IMR-90 (cell line): ENCODE data around the gene IL31RA. TPM values are rescaled to one million over a fixed set of nuclear protein-coding genes. Genes with fewer than 3 reads are reported as not detected.

Experiments used
- ATAC-seq: fragments of 200-7000 bp; cut with Tn5 transposase; 2 replicates; pipeline ENCODE4 v1.9.1; 2020; ENCODE audit warnings: low read depth, mild to moderate bottlenecking, moderate library complexity
- BruUV-seq: library from RNA; stranded (reverse); fragments of 400-500 nt; replicated peaks from 2 replicates; lab custom pipeline; 2021; lab: Mats Ljungman, UMichigan
- CTCF ChIA-PET: fragments of 300-600 bp; formaldehyde crosslinking; extraction: SDS; loops from one replicate; lab custom pipeline; 2021; ENCODE audit warnings: antibody characterized with exemption; lab: Yijun Ruan, JAX
- POLR2A ChIA-PET: fragments of 300-600 bp; sonication (Branson Sonifier 250); formaldehyde crosslinking; loops from one replicate; lab custom pipeline; 2022; ENCODE audit warnings: antibody characterized with exemption; ENCODE audit not compliant: unreplicated experiment; lab: Charles Lee
- DNase-seq: peaks from one replicate; pipeline ENCODE4 v3.0.0; 2013
- H2AFZ ChIP-seq: replicated peaks from 2 replicates; pipeline ENCODE3; 2013; ENCODE audit warnings: low read length, mild to moderate bottlenecking; ENCODE audit not compliant: poor library complexity
- H2AK5ac ChIP-seq: 2 replicates; pipeline ENCODE4 v1.6.1; 2013; ENCODE audit warnings: low read depth, low read length, inconsistent platforms
- H2AK9ac ChIP-seq: replicated peaks from 2 replicates; pipeline ENCODE3; 2013; ENCODE audit warnings: mild to moderate bottlenecking, low read depth, low read length, moderate library complexity; ENCODE audit not compliant: poor library complexity
- H2BK120ac ChIP-seq: 2 replicates; pipeline ENCODE4 v1.6.1; 2013; ENCODE audit warnings: low read depth, low read length, inconsistent platforms
- H2BK15ac ChIP-seq: 3 replicates; pipeline ENCODE4 v1.6.1; 2013; ENCODE audit warnings: low read depth, low read length, inconsistent platforms
- H2BK20ac ChIP-seq: 2 replicates; pipeline ENCODE4 v1.6.1; 2013; ENCODE audit warnings: low read depth, mild to moderate bottlenecking, inconsistent platforms, low read length, moderate library complexity
- H2BK5ac ChIP-seq: 2 replicates; pipeline ENCODE4 v1.6.1; 2013; ENCODE audit warnings: mild to moderate bottlenecking, low read depth, low read length, inconsistent platforms; ENCODE audit not compliant: poor library complexity, severe bottlenecking
- H3K14ac ChIP-seq: replicated peaks from 2 replicates; pipeline ENCODE4 v1.6.1; 2013; ENCODE audit warnings: low read depth, low read length, inconsistent platforms
- H3K18ac ChIP-seq: 2 replicates; pipeline ENCODE4 v1.6.1; 2013; ENCODE audit warnings: low read depth, low read length, control low read depth
- H3K23ac ChIP-seq: 2 replicates; pipeline ENCODE4 v1.6.1; 2013; ENCODE audit warnings: low read depth, low read length, inconsistent platforms
- H3K27ac ChIP-seq: 2 replicates; pipeline ENCODE4 v1.5.1; 2013; ENCODE audit warnings: mild to moderate bottlenecking, control low read depth, low read length; ENCODE audit not compliant: insufficient read depth
- H3K27me3 ChIP-seq: 2 replicates; pipeline ENCODE4 v1.6.1; 2013; ENCODE audit warnings: low read length; ENCODE audit not compliant: control insufficient read depth, insufficient read depth
- H3K36me3 ChIP-seq: 2 replicates; pipeline ENCODE4 v1.6.1; 2013; ENCODE audit warnings: low read length, mixed read lengths; ENCODE audit not compliant: control insufficient read depth, insufficient read depth
- H3K4ac ChIP-seq: 2 replicates; pipeline ENCODE4 v1.6.1; 2013; ENCODE audit warnings: low read depth, low read length, inconsistent platforms
- H3K4me1 ChIP-seq: 2 replicates; pipeline ENCODE4 v1.6.1; 2013; ENCODE audit warnings: low read length, mixed read lengths; ENCODE audit not compliant: control insufficient read depth, insufficient read depth
- H3K4me2 ChIP-seq: 2 replicates; pipeline ENCODE4 v1.6.1; 2013; ENCODE audit warnings: low read depth, mild to moderate bottlenecking, control low read depth, low read length, moderate library complexity
- H3K4me3 ChIP-seq: 2 replicates; pipeline ENCODE4 v1.5.1; 2013; ENCODE audit warnings: low read depth, mild to moderate bottlenecking, control low read depth, low read length, moderate library complexity; ENCODE audit not compliant: insufficient read depth
- H3K56ac ChIP-seq: 2 replicates; pipeline ENCODE4 v1.6.1; 2013; ENCODE audit warnings: low read length, inconsistent platforms; ENCODE audit not compliant: insufficient read depth; ENCODE audit errors: extremely low read depth
- H3K79me1 ChIP-seq, 2 experiments: 2 replicates each; pipeline ENCODE4 v1.6.1; 2013; ENCODE audit warnings: low read length in 2 of 2, inconsistent platforms in 1 of 2, low read depth in 1 of 2
- H3K9ac ChIP-seq: 2 replicates; pipeline ENCODE4 v1.6.1; 2013; ENCODE audit warnings: low read depth, low read length, control low read depth
- H3K9me1 ChIP-seq: 2 replicates; pipeline ENCODE4 v1.6.1; 2013; ENCODE audit warnings: low read length, inconsistent platforms; ENCODE audit not compliant: insufficient read depth
- H3K9me3 ChIP-seq: 2 replicates; pipeline ENCODE4 v1.6.1; 2013; ENCODE audit warnings: low read length; ENCODE audit not compliant: control insufficient read depth, insufficient read depth
- H4K20me1 ChIP-seq: 2 replicates; pipeline ENCODE4 v1.6.1; 2013; ENCODE audit warnings: low read length, inconsistent platforms; ENCODE audit not compliant: insufficient read depth
- H4K5ac ChIP-seq: 2 replicates; pipeline ENCODE4 v1.6.1; 2013; ENCODE audit warnings: mild to moderate bottlenecking, low read depth, low read length, control low read depth
- H4K8ac ChIP-seq, 2 experiments: 2 replicates each; pipeline ENCODE4 v1.6.1; 2013; ENCODE audit warnings: low read depth in 2 of 2, low read length in 2 of 2, control low read depth in 1 of 2, inconsistent platforms in 1 of 2
- H4K91ac ChIP-seq: 2 replicates; pipeline ENCODE4 v1.6.1; 2013; ENCODE audit warnings: low read depth, low read length, inconsistent platforms; ENCODE audit not compliant: insufficient read depth
- BHLHE40 ChIP-seq: fragments of 150-350 bp; IDR thresholded peaks from 2 replicates; pipeline ENCODE4 v1.6.1; 2016; ENCODE audit warnings: mild to moderate bottlenecking, low read depth, low read length
- CHD1 ChIP-seq: IDR thresholded peaks from 2 replicates; pipeline ENCODE4 v1.6.1; 2012; ENCODE audit warnings: low read depth, low read length, improper control_type of control experiment
- ELK1 ChIP-seq: fragments of 150-350 bp; IDR thresholded peaks from 2 replicates; pipeline ENCODE4 v1.6.1; 2016; ENCODE audit warnings: low read depth, mild to moderate bottlenecking, low read length, moderate library complexity, borderline replicate concordance
- MAFK ChIP-seq: IDR thresholded peaks from 2 replicates; pipeline ENCODE4 v1.6.1; 2012; ENCODE audit warnings: low read depth, low read length, improper control_type of control experiment
- MAZ ChIP-seq: IDR thresholded peaks from 2 replicates; pipeline ENCODE4 v1.6.1; 2012; ENCODE audit warnings: low read depth, mild to moderate bottlenecking, low read length, improper control_type of control experiment, moderate library complexity, borderline replicate concordance
- NFE2L2 ChIP-seq: fragments of 150-350 bp; IDR thresholded peaks from 2 replicates; pipeline ENCODE4 v1.6.1; 2016; ENCODE audit warnings: low read depth, mild to moderate bottlenecking, low read length
- POLR2A ChIP-seq: IDR thresholded peaks from 2 replicates; pipeline ENCODE4 v1.6.1; 2012; ENCODE audit warnings: mild to moderate bottlenecking, low read depth, low read length
- RAD21 ChIP-seq: IDR thresholded peaks from 2 replicates; pipeline ENCODE4 v1.6.1; 2012; ENCODE audit warnings: low read length, improper control_type of control experiment
- RCOR1 ChIP-seq: IDR thresholded peaks from 2 replicates; pipeline ENCODE4 v1.6.1; 2012; ENCODE audit warnings: mild to moderate bottlenecking, low read length, improper control_type of control experiment; ENCODE audit not compliant: insufficient replicate concordance
- RFX5 ChIP-seq: IDR thresholded peaks from 2 replicates; pipeline ENCODE4 v1.8.0; 2012; ENCODE audit warnings: low read depth, mild to moderate bottlenecking, low read length, moderate library complexity
- USF2 ChIP-seq: fragments of 150-350 bp; IDR thresholded peaks from 2 replicates; pipeline ENCODE4 v1.6.1; 2017; ENCODE audit warnings: mild to moderate bottlenecking, antibody characterized with exemption, low read length, low read depth
- WGBS, 2 experiments: methylation state at CpG; one replicate each; pipeline versions ENCODE4 v1.1.5 to v1.1.7; 2013; ENCODE audit warnings: missing lambda C conversion rate in 2 of 2; ENCODE audit not compliant: insufficient read length in 1 of 2; ENCODE audit errors: extremely low coverage in 2 of 2; 5-methylcytosine and 5-hydroxymethylcytosine counted together
- dilution Hi-C: fragments of 300-500 bp; cut with HindIII; formaldehyde crosslinking; loops from one replicate; pipeline ENCODE4 v1.14.3; 2018; ENCODE audit warnings: low sequenced_read_pairs; ENCODE audit not compliant: unreplicated experiment
- in situ Hi-C: fragments of 300-500 bp; cut with MboI; formaldehyde crosslinking; loops from 3 replicates; pipeline ENCODE4 v1.14.3; 2019; ENCODE audit warnings: low sequenced_read_pairs, inconsistent platforms, mixed read lengths
- intact Hi-C: fragments of 100-400 bp; cut with micrococcal nuclease; formaldehyde crosslinking; loops from 2 replicates; pipeline ENCODE4 v1.10.0; 2022
- polyA plus RNA-seq, 3 experiments: library from polyadenylated mRNA; depleted of rRNA; stranded (reverse); fragments of >200 nt; gene quantifications; 2 replicates each; pipeline ENCODE4 v1.2.3, GENCODE V29; 2012; ENCODE audit warnings: low replicate concordance in 1 of 3
- total RNA-seq: library from RNA; depleted of rRNA; stranded (reverse); fragments of >200 nt; gene quantifications from 2 replicates; pipeline ENCODE4 v1.2.3, GENCODE V29; 2012
- TF ChIP-seq, protein P1 (sequence below): conservative IDR thresholded peaks from 2 replicates; pipeline ENCODE4 v1.5.1; 2012; ENCODE audit warnings: mild to moderate bottlenecking, low read depth, low read length, improper control_type of control experiment

IL31RA gene
- total and polyA plus RNA-seq, 2 of the 4 experiments (the other 2 are of a cell fraction) = 0.39 to 0.90 TPM

DNA sequence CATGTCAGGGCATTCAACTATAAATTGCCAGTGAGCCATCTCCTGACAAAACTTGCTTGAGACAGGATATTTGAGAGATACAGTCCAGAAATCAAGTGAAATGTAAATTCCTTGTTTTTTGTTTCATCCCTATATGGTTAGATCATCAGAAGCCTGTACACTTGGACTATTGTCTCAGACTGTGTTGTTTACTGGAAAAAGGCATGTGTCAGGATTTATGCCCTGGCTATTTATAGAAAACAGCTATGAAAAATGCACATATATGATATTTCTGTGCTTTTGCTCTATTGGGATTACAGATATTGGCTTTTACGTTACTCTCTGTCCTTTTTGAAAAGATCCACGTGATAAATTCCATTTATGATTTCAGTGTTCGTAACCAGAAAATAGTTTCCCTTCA, 44.2 kb downstream of the IL31RA start:
- WGBS, 2 experiments = no CpG with 5 or more reads among the region's 3 CpGs
- H2AK9ac ChIP-seq = no peak overlapping the region
- intact Hi-C loops = no loop called here
- ChIA-PET CTCF (interaction anchor here (0.7 to 1.3 kb wide), 2 partner anchors 15 to 25 kb away, joined by 3 to 4 read pairs; no protein-coding TSS in a partner anchor), POLR2A (no interaction called here)
- no peak overlapping the region for H3K14ac ChIP-seq
- H4K8ac ChIP-seq = no peak overlapping the region
- no peak overlapping the region for H3K23ac ChIP-seq
- H2AK5ac ChIP-seq = no peak overlapping the region
- H3K4me3 ChIP-seq = no peak overlapping the region
- dilution Hi-C loops = no loop called here
- no peak overlapping the region for H3K4ac ChIP-seq
- no peak overlapping the region for H3K56ac ChIP-seq
- peaks cover 8% of the 10 kb centered on the region; the same call in 1 of the 2 replicates for H3K9me1 ChIP-seq
- no peak overlapping the region for H2AFZ ChIP-seq
- H3K36me3 ChIP-seq = no peaks in the 10 kb centered on the region
- no peak overlapping the region for H3K9ac ChIP-seq
- ATAC-seq (no peak), DNase-seq (no peak)
- H3K4me2 ChIP-seq = no peak overlapping the region
- no peak overlapping the region for H2BK20ac ChIP-seq
- H3K79me1 ChIP-seq = no peaks in the 10 kb centered on the region
- H3K27ac ChIP-seq = no peak overlapping the region
- H2BK5ac ChIP-seq = no peak overlapping the region
- in situ Hi-C loops = no loop called here
- H4K5ac ChIP-seq = no peak overlapping the region
- H3K18ac ChIP-seq = no peak overlapping the region
- H3K9me3 ChIP-seq = no peaks in the 10 kb centered on the region
- H4K91ac ChIP-seq = no peak overlapping the region
- peaks cover 6% of the 10 kb centered on the region for H3K4me1 ChIP-seq
- no peaks in the 10 kb centered on the region for H3K27me3 ChIP-seq
- BruUV-seq = no TSS peak
- TF ChIP-seq BHLHE40 (no peak), POLR2A (no peak), RCOR1 (no peak), MAFK (no peak), RFX5 (no peak), MAZ (no peak), RAD21 (no peak), NFE2L2 (no peak), CHD1 (no peak), USF2 (no peak), ELK1 (no peak)
- TF ChIP-seq, protein P1, sequence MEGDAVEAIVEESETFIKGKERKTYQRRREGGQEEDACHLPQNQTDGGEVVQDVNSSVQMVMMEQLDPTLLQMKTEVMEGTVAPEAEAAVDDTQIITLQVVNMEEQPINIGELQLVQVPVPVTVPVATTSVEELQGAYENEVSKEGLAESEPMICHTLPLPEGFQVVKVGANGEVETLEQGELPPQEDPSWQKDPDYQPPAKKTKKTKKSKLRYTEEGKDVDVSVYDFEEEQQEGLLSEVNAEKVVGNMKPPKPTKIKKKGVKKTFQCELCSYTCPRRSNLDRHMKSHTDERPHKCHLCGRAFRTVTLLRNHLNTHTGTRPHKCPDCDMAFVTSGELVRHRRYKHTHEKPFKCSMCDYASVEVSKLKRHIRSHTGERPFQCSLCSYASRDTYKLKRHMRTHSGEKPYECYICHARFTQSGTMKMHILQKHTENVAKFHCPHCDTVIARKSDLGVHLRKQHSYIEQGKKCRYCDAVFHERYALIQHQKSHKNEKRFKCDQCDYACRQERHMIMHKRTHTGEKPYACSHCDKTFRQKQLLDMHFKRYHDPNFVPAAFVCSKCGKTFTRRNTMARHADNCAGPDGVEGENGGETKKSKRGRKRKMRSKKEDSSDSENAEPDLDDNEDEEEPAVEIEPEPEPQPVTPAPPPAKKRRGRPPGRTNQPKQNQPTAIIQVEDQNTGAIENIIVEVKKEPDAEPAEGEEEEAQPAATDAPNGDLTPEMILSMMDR = no peak
- no peaks in the 10 kb centered on the region for H4K20me1 ChIP-seq
- no peak overlapping the region for H2BK120ac ChIP-seq
- no peak overlapping the region for H2BK15ac ChIP-seq
